Astrocyte (in vitro differentiated cells and primary cell): ENCODE measurements around the gene CITED1.

Experiments used
- EZH2 ChIP-seq: IDR thresholded peaks from 2 replicates; pipeline ENCODE4 v1.6.1; 2012; ENCODE audit warnings: mild to moderate bottlenecking, low read length, inconsistent platforms; ENCODE audit not compliant: insufficient read depth
- TF ChIP-seq, protein P1 (sequence below): IDR thresholded peaks from 2 replicates; pipeline ENCODE4 v1.5.1; 2011; ENCODE audit warnings: low read depth, mild to moderate bottlenecking, inconsistent platforms, low read length, moderate library complexity; ENCODE audit not compliant: insufficient read depth

DNA sequence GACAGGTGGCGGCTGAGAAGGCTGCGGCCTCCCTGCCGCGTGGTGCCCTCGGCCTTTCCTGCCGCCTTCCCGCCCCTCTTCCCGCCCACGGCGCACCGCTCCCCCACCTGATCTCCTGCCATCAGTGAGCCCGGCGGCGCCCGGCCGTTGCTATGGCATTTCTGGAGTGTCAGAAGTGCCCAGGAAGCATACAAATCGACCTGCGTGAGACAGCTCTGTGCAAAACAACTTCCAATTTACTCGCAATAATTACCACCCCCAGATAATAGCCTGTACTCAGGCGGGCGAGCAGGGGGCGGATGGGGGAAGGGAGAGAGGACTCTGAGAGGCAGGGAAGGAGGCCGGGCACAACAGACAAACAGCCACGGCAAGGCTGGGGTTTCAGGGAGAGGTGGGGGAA lies 50.3 kb downstream of the CITED1 start:
- TF ChIP-seq, protein P1, sequence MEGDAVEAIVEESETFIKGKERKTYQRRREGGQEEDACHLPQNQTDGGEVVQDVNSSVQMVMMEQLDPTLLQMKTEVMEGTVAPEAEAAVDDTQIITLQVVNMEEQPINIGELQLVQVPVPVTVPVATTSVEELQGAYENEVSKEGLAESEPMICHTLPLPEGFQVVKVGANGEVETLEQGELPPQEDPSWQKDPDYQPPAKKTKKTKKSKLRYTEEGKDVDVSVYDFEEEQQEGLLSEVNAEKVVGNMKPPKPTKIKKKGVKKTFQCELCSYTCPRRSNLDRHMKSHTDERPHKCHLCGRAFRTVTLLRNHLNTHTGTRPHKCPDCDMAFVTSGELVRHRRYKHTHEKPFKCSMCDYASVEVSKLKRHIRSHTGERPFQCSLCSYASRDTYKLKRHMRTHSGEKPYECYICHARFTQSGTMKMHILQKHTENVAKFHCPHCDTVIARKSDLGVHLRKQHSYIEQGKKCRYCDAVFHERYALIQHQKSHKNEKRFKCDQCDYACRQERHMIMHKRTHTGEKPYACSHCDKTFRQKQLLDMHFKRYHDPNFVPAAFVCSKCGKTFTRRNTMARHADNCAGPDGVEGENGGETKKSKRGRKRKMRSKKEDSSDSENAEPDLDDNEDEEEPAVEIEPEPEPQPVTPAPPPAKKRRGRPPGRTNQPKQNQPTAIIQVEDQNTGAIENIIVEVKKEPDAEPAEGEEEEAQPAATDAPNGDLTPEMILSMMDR = no peak
- TF ChIP-seq EZH2 = no peak
